Pulmonary artery endothelial cell (primary cell): ENCODE measurements around the gene TYK2. TPM values are rescaled to one million over a fixed set of nuclear protein-coding genes. Genes with fewer than 3 reads are reported as not detected.
A peak's percentile ranks its signal among the peaks of the same experiment; 100 is the strongest.
"Not testable (repeated sequence)": the region's sequence is repeated elsewhere in the genome, so short reads cannot be mapped to it uniquely, and the experiment has no call there.

Experiments
- DNase-seq: peaks from one replicate; pipeline ENCODE4 v3.0.0-alpha.2; 2011; ENCODE audit warnings: low read depth, low spot score
- total RNA-seq: library from RNA; depleted of rRNA; stranded (reverse); fragments of >200 nt; gene quantifications from 2 replicates; pipeline ENCODE4 v1.2.3, GENCODE V29; 2014

The TYK2 gene
- total RNA-seq, 1 donor from 2014 or later, result 96.9 TPM

GRCh38 chr19:10408511-10409283 is 28.3 kb upstream of the TYK2 start:
- DNase-seq, result no peak

- no peak for DNase-seq
These were observed 26.7 kb upstream of the TYK2 start for GRCh38 chr19:10407096-10407495.

- no peak for DNase-seq
These were observed 25.8 kb upstream of the TYK2 start for GRCh38 chr19:10406191-10406590.

GRCh38 chr19:10404888-10405820 is 24.8 kb upstream of the TYK2 start:
- DNase-seq, result no peak

- DNase-seq, result peak; percentile 84
These were observed 23.0 kb upstream of the TYK2 start, which contains the start of gene CDC37 for GRCh38 chr19:10403137-10404021. Gene CDC37, minus strand, starts transcription at chr19:10403542. Its CDS starts 63 bp downstream, at chr19:10403479.

GRCh38 chr19:10402441-10403038 is 22.2 kb upstream of the TYK2 start:
- DNase-seq, result peak; percentile 39

- no peak for DNase-seq
These were observed 19.5 kb upstream of the TYK2 start for GRCh38 chr19:10399878-10400277.

GRCh38 chr19:10399340-10399739 is 19.0 kb upstream of the TYK2 start:
- not testable (repeated sequence) for DNase-seq

- DNase-seq, result no peak
These were observed 18.4 kb upstream of the TYK2 start for GRCh38 chr19:10398819-10399218.

- DNase-seq, result no peak
These were observed 15.5 kb upstream of the TYK2 start for GRCh38 chr19:10395917-10396316.

- no peak for DNase-seq
These were observed 15.1 kb upstream of the TYK2 start for GRCh38 chr19:10395436-10395835.

- DNase-seq, result no peak
These were observed 14.6 kb upstream of the TYK2 start for GRCh38 chr19:10395003-10395402.

- no peak for DNase-seq
These were observed 12.8 kb upstream of the TYK2 start for GRCh38 chr19:10393137-10393536.

- DNase-seq, result no peak
These were observed 11.7 kb upstream of the TYK2 start for GRCh38 chr19:10392120-10392519.

GRCh38 chr19:10390652-10391286 is 10.4 kb upstream of the TYK2 start:
- no peak for DNase-seq

GRCh38 chr19:10389863-10390262 is 9.5 kb upstream of the TYK2 start:
- DNase-seq, result no peak

GRCh38 chr19:10388957-10389356 is 8.6 kb upstream of the TYK2 start:
- peak; percentile 59 for DNase-seq

GRCh38 chr19:10384580-10384979 is 4.2 kb upstream of the TYK2 start:
- DNase-seq, result no peak

- not testable (repeated sequence) for DNase-seq
These were observed 2.8 kb upstream of the TYK2 start for GRCh38 chr19:10383223-10383499.

- no peak for DNase-seq
These were observed 476 bp downstream of the TYK2 start for GRCh38 chr19:10379880-10380312.

GRCh38 chr19:10378124-10378523 is 2.2 kb downstream of the TYK2 start:
- no peak for DNase-seq
